ENCODE measurements around the gene FXYD5. TPM values are rescaled to one million over a fixed set of nuclear protein-coding genes. Genes with fewer than 3 reads are reported as not detected.

Gene FXYD5
- total and polyA plus RNA-seq, 2 donors (not counting 1 experiment from before 2014, with no cell fraction given): 310 to 390 TPM

DNA sequence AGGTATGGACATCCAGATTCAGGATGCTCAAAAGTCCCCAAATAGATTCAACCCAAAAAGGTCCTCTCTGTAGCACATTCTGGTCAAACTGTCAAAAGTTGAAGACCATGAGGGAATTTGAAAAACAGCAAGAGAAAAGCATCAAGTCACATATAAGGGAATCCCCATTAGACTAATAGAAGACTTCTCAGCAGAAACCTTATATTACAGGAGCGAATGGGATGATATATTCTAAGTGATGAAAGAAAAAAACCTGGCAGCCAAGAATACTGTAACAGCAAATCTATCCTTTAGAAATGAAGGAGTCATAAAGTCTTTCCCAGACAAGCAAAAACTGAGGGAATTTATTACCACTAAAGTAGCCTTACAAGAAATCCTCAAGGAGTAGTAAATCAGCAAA is 29.7 kb downstream of the FXYD5 start:
- Mint-ChIP-seq H3K27ac (peak overlapping the region; percentile 10), H3K4me1 (peaks cover 2% of the 10 kb centered on the region), H3K27me3 (no peaks in the 10 kb centered on the region), H3K9me3 (ENCODE audit: insufficient read depth) (peaks cover 6% of the 10 kb centered on the region), H3K4me3 (no peak overlapping the region)
- peaks cover 0 to 6% (median 1%) of the 10 kb centered on the region in 3 donors for H3K9me3 ChIP-seq (ENCODE audit: control extremely low read depth in 1 of 3, control insufficient read depth in 2 of 3, insufficient read depth in 1 of 3, low read length in 2 of 3)
- no peak for ATAC-seq (ENCODE audit: low read depth)
- WGBS (ENCODE audit: insufficient coverage): no CpG with 5 or more reads among the region's 1 CpG
- intact Hi-C loops (cut with micrococcal nuclease): no loop called here
- H3K4me2 ChIP-seq (replicated peaks; ENCODE audit: low read depth, low read length, poor library complexity, severe bottlenecking): no peak overlapping the region
- no peak overlapping the region for H2AFZ ChIP-seq (ENCODE audit: insufficient read depth, low read depth, low read length, poor library complexity, severe bottlenecking)
- no peaks in the 10 kb centered on the region for H3K27me3 ChIP-seq (replicated peaks in 1 of 4; ENCODE audit: control extremely low read depth in 1 of 4, control insufficient read depth in 3 of 4, insufficient read depth in 4 of 4, low read length in 3 of 4)
- H3K9ac ChIP-seq (ENCODE audit: low read length): no peak overlapping the region
- no peak overlapping the region for H3K27ac ChIP-seq (ENCODE audit: low read length in 2 of 2)
- no peak overlapping the region for H3K4me3 ChIP-seq (ENCODE audit: control extremely low read depth in 1 of 5, extremely low read depth in 1 of 5, insufficient read depth in 1 of 5, low read depth in 2 of 5, low read length in 4 of 5)
- no peaks in the 10 kb centered on the region for H4K20me1 ChIP-seq (ENCODE audit: control insufficient read depth, insufficient read depth, low read length, poor library complexity, severe bottlenecking)
- TF ChIP-seq, protein P1, sequence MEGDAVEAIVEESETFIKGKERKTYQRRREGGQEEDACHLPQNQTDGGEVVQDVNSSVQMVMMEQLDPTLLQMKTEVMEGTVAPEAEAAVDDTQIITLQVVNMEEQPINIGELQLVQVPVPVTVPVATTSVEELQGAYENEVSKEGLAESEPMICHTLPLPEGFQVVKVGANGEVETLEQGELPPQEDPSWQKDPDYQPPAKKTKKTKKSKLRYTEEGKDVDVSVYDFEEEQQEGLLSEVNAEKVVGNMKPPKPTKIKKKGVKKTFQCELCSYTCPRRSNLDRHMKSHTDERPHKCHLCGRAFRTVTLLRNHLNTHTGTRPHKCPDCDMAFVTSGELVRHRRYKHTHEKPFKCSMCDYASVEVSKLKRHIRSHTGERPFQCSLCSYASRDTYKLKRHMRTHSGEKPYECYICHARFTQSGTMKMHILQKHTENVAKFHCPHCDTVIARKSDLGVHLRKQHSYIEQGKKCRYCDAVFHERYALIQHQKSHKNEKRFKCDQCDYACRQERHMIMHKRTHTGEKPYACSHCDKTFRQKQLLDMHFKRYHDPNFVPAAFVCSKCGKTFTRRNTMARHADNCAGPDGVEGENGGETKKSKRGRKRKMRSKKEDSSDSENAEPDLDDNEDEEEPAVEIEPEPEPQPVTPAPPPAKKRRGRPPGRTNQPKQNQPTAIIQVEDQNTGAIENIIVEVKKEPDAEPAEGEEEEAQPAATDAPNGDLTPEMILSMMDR (IDR thresholded peaks at IDR 0.05): no peak
- no peak for TF ChIP-seq EZH2 (IDR thresholded peaks at IDR 0.05; ENCODE audit: borderline replicate concordance, insufficient read depth, low read depth, low read length, poor library complexity, severe bottlenecking)
- CTCF ChIA-PET: interaction anchor here (1.1 to 1.2 kb wide), 2 partner anchors 32 to 34 kb away, joined by 3 read pairs; no protein-coding TSS in a partner anchor
- DNase-seq: no peak
- no peaks in the 10 kb centered on the region for H3K4me1 ChIP-seq (ENCODE audit: control insufficient read depth in 2 of 2, insufficient read depth in 2 of 2, low read length in 2 of 2)
- H3K36me3 ChIP-seq (replicated peaks in 1 of 2; ENCODE audit: control extremely low read depth in 1 of 2, control insufficient read depth in 1 of 2, extremely low read depth in 1 of 2, insufficient read depth in 2 of 2, low read length in 1 of 2): no peaks in the 10 kb centered on the region
- POLR2A ChIA-PET: no interaction called here
- H3K79me2 ChIP-seq (ENCODE audit: control insufficient read depth, insufficient read depth, low read length): no peaks in the 10 kb centered on the region

DNA sequence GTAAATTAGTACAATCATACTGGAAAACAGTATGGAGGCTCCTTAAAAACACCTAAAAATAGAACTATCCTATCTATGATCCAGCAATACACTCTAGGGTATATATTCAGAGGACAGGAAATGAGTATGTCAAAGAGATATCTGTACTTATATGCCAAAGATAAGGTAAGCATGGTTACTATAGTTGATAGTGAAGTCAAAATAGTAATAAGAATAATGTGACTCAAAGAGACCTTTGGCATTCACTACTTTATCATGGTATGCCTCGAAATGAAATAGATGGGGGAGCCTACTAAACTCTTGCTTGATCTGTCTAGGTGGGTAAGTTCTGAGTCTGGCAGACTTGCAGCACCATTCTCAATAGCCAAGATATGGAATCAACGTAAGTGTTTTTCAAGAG is 30.3 kb downstream of the FXYD5 start:
- Histone ChIP-seq H3K4me1 (ENCODE audit: control insufficient read depth in 2 of 2, insufficient read depth in 2 of 2, low read length in 2 of 2) (no peaks in the 10 kb centered on the region), H3K27me3 (replicated peaks in 1 of 4; ENCODE audit: control extremely low read depth in 1 of 4, control insufficient read depth in 3 of 4, insufficient read depth in 4 of 4, low read length in 3 of 4) (no peaks in the 10 kb centered on the region), H3K9me3 (ENCODE audit: control extremely low read depth in 1 of 3, control insufficient read depth in 2 of 3, insufficient read depth in 1 of 3, low read length in 2 of 3) (peaks cover 0 to 6% (median 1%) of the 10 kb centered on the region in 3 donors), H4K20me1 (ENCODE audit: control insufficient read depth, insufficient read depth, low read length, poor library complexity, severe bottlenecking) (no peaks in the 10 kb centered on the region), H3K4me3 (ENCODE audit: control extremely low read depth in 1 of 5, extremely low read depth in 1 of 5, insufficient read depth in 1 of 5, low read depth in 2 of 5, low read length in 4 of 5) (no peak overlapping the region), H3K9ac (ENCODE audit: low read length) (no peak overlapping the region), H3K27ac (ENCODE audit: low read length in 2 of 2) (no peak overlapping the region), H3K79me2 (ENCODE audit: control insufficient read depth, insufficient read depth, low read length) (no peaks in the 10 kb centered on the region), H3K4me2 (replicated peaks; ENCODE audit: low read depth, low read length, poor library complexity, severe bottlenecking) (no peak overlapping the region), H2AFZ (ENCODE audit: insufficient read depth, low read depth, low read length, poor library complexity, severe bottlenecking) (no peak overlapping the region), H3K36me3 (replicated peaks in 1 of 2; ENCODE audit: control extremely low read depth in 1 of 2, control insufficient read depth in 1 of 2, extremely low read depth in 1 of 2, insufficient read depth in 2 of 2, low read length in 1 of 2) (no peaks in the 10 kb centered on the region)
- intact Hi-C loops (cut with micrococcal nuclease): no loop called here
- Mint-ChIP-seq H3K9me3 (ENCODE audit: insufficient read depth) (peaks cover 6% of the 10 kb centered on the region), H3K4me3 (no peak overlapping the region), H3K27ac (no peak overlapping the region), H3K27me3 (no peaks in the 10 kb centered on the region), H3K4me1 (peaks cover under 1% of the 10 kb centered on the region)
- ChIA-PET POLR2A (no interaction called here), CTCF (interaction anchor here (1.8 kb wide), 1 partner anchor 19 kb away, joined by 4 read pairs; no protein-coding TSS in a partner anchor)
- TF ChIP-seq EZH2 (IDR thresholded peaks at IDR 0.05; ENCODE audit: borderline replicate concordance, insufficient read depth, low read depth, low read length, poor library complexity, severe bottlenecking): no peak
- TF ChIP-seq, protein P1 (IDR thresholded peaks at IDR 0.05): no peak
- ATAC-seq (ENCODE audit: low read depth) (no peak), DNase-seq (no peak)
- WGBS (ENCODE audit: insufficient coverage): no CpG with 5 or more reads among the region's 2 CpGs

All from B cell (primary cell).